Measurements from ENCODE around the gene FIGNL1. TPM values are rescaled to one million over a fixed set of nuclear protein-coding genes. Genes with fewer than 3 reads are reported as not detected.

Gene FIGNL1
- total RNA-seq, 4 donors from 2014 or later, result 6.6 to 22.8 (median 22.1) TPM

DNA sequence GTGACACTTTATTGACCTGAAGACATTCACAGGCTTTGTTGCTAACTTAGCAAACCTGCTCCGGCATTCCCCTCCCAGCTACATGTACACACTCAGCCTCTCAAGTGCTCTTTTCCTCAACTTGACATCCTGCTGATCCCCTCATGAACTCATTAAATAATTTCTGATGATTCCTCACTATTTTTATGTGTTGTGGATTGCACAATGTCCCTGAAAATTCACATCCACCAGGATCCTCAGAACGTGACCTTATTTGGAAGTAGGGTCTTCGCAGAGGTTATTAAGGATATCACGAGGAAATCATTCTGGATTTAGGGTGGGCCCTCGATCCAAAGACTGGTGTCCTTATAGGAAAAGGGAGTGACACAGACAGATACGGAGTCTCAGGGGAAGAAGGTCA is 27.3 kb downstream of the FIGNL1 start:
- no peak overlapping the region for H3K4me3 ChIP-seq
- H3K27me3 ChIP-seq, result no peaks in the 10 kb centered on the region
- no peak for DNase-seq
- H3K9me3 ChIP-seq, result no peaks in the 10 kb centered on the region
- no peak overlapping the region for H3K27ac ChIP-seq
- H3K36me3 ChIP-seq, result no peaks in the 10 kb centered on the region
- no peaks in the 10 kb centered on the region for H3K4me1 ChIP-seq
- TF ChIP-seq, protein P1, sequence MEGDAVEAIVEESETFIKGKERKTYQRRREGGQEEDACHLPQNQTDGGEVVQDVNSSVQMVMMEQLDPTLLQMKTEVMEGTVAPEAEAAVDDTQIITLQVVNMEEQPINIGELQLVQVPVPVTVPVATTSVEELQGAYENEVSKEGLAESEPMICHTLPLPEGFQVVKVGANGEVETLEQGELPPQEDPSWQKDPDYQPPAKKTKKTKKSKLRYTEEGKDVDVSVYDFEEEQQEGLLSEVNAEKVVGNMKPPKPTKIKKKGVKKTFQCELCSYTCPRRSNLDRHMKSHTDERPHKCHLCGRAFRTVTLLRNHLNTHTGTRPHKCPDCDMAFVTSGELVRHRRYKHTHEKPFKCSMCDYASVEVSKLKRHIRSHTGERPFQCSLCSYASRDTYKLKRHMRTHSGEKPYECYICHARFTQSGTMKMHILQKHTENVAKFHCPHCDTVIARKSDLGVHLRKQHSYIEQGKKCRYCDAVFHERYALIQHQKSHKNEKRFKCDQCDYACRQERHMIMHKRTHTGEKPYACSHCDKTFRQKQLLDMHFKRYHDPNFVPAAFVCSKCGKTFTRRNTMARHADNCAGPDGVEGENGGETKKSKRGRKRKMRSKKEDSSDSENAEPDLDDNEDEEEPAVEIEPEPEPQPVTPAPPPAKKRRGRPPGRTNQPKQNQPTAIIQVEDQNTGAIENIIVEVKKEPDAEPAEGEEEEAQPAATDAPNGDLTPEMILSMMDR (IDR thresholded peaks at IDR 0.05), result no peak
- TF ChIP-seq POLR2A (IDR thresholded peaks at IDR 0.05), result no peak
- intact Hi-C loops (cut with DNase I), result no loop called here
- 88 to 92% methylated on average over 6 of the region's 6 CpGs for WGBS, 2 donors

DNA sequence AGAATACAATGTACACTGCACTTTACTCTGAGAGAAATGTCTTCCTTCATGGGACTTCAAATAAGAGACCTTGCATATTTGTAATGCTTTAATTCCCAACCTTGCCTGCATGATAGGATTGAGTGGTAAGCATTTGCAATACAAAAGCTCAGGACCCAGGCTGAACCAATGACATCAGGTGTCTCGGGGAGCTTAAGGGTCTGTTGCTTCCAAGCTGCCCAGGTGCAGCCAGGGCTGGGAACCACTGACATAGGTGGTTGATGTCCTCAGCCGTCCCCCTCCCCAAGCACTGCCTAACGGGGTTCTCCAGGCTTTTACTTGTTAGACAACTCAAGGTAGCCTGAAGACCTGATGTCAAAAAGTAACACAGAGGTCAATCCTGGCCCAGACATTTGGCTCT is 29.1 kb downstream of the FIGNL1 start:
- WGBS, 2 donors, result 70 to 76% methylated on average over 3 of the region's 3 CpGs
- Histone ChIP-seq H3K27ac (no peak overlapping the region), H3K9me3 (no peaks in the 10 kb centered on the region), H3K4me3 (no peak overlapping the region), H3K36me3 (no peaks in the 10 kb centered on the region), H3K4me1 (peaks cover 2 to 5% (median 3%) of the 10 kb centered on the region in 3 donors), H3K27me3 (no peaks in the 10 kb centered on the region)
- no peak for TF ChIP-seq POLR2A (IDR thresholded peaks at IDR 0.05)
- TF ChIP-seq, protein P1 (IDR thresholded peaks at IDR 0.05), result no peak
- no peak for DNase-seq
- intact Hi-C loops (cut with DNase I), result no loop called here

DNA sequence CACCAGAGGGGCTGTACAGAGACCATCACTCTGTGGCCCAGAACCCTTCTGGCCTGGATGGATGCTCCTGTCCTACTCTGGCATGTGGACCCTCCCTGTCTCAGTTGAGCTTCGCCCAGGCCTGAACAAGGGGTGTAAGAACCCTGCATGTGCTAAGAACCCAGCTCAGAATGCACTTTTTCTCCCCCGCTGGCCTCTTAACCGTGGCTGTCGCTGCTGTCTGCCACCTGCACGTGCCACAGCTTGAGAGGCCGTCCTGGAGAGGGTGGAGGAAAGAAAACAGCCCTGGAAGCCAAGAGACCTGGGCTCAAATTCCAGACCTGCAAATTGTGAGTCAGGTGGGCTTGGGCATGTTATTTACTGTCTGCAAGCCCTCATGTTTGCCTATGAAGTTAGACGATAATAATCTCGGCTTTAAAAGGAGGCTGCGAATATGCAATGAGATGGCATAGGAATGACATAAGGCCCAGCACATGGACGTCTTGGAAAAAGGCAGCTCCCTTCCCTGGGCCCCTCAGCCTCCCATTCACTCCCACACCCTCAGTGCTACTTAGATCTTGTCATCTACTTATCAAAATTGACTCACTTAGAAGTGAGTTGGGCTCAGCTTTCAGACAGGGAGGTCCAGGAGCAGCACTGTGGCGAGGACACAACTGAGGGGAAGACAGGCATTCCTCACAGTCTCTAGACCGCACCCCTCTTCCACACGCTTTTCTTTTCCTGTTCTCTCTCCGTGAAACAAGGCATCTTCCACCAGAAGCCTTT is 31.4 kb downstream of the FIGNL1 start:
- WGBS, 2 donors, result 66 to 80% methylated on average over 8 to 10 of the region's 14 CpGs
- no peak for DNase-seq
- intact Hi-C loops (cut with DNase I), result loop anchor here (5.0 kb wide), 1 partner anchor 211 kb away; no protein-coding TSS in a partner anchor
- H3K4me1 ChIP-seq, result peaks cover 2 to 5% (median 3%) of the 10 kb centered on the region in 3 donors
- no peaks in the 10 kb centered on the region for H3K36me3 ChIP-seq
- no peak overlapping the region for H3K27ac ChIP-seq
- H3K27me3 ChIP-seq, result no peaks in the 10 kb centered on the region
- no peaks in the 10 kb centered on the region for H3K9me3 ChIP-seq
- no peak for TF ChIP-seq POLR2A (IDR thresholded peaks at IDR 0.05)
- TF ChIP-seq, protein P1 (IDR thresholded peaks at IDR 0.05), result no peak
- no peak overlapping the region for H3K4me3 ChIP-seq

DNA sequence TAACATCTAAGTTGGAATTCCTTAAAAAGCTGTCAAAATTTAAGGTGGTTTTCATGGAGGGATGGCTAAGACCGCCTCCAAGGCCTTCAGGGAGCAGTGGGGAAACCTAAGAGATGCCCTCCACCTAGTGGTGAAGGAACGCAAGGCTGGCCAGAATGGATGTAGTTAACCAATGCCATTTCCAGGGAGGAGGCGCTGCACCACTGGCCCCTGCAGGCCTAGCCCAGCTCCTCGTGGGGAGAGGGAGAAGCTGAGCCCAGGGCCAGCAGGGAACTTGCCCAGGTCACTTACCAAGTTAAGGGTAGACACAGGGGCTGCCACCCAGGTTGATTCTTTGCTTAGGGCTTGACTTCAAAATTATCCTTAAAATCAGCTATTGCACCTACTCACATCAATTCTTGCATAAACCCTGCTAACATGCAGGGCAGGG is 32.0 kb downstream of the FIGNL1 start:
- H3K4me1 ChIP-seq, result peaks cover 2 to 5% (median 3%) of the 10 kb centered on the region in 3 donors
- H3K27ac ChIP-seq, result no peak overlapping the region
- H3K9me3 ChIP-seq, result no peaks in the 10 kb centered on the region
- WGBS, 2 donors, result 3% methylated on average over 3 to 4 of the region's 4 CpGs
- DNase-seq, result peak; percentile 12
- no peak for TF ChIP-seq POLR2A (IDR thresholded peaks at IDR 0.05)
- TF ChIP-seq, protein P1 (IDR thresholded peaks at IDR 0.05), result peak; percentile 79 to 89 (median 82)
- no peaks in the 10 kb centered on the region for H3K27me3 ChIP-seq
- H3K4me3 ChIP-seq, result no peak overlapping the region
- H3K36me3 ChIP-seq, result no peaks in the 10 kb centered on the region
- intact Hi-C loops (cut with DNase I), result loop anchor here (5.0 kb wide), 1 partner anchor 211 kb away; no protein-coding TSS in a partner anchor

DNA sequence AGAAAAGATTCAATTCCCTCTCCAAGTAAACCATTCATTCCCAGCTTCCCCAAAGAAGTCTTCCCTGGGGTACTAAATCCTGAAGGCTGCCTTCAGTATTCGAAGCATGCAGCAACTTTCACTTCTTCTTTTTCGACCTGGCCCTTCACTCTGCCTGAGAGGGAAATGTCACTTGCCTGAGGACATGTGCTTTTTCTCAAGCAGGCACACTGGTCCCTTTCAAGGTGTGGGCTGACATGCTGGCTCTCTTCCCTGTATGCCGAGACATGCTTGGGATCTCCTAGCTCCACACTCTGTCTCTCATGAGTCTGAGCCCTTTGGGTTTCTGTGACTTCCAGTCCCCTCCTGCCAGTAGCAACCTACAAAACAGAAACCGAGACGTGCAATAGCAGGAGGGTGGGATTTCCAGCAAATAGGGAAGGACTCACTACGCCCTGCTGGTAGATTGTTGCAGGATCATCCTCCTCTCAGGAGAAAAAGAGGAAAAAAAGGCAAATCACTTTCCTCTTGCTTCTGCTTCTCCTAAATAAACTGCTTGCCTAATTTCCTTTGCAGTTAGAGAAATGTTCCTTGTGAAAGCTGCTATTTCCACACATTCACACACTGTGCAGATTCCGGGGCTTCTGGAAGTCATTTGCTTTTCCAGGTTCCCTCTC is 33.5 kb downstream of the FIGNL1 start:
- intact Hi-C loops (cut with DNase I), result loop anchor here (5.0 kb wide), 1 partner anchor 209 kb away; no protein-coding TSS in a partner anchor
- 48 to 56% methylated on average over 5 to 7 of the region's 7 CpGs for WGBS, 2 donors
- Histone ChIP-seq H3K4me1 (peaks cover 2 to 5% (median 3%) of the 10 kb centered on the region in 3 donors), H3K9me3 (no peaks in the 10 kb centered on the region), H3K27ac (no peak overlapping the region), H3K27me3 (no peaks in the 10 kb centered on the region), H3K4me3 (no peak overlapping the region), H3K36me3 (no peaks in the 10 kb centered on the region)
- DNase-seq, result no peak
- no peak for TF ChIP-seq POLR2A (IDR thresholded peaks at IDR 0.05)
- TF ChIP-seq, protein P1 (IDR thresholded peaks at IDR 0.05), result no peak
